ENCODE measurements around the gene IMMP2L.

IMMP2L gene

DNA sequence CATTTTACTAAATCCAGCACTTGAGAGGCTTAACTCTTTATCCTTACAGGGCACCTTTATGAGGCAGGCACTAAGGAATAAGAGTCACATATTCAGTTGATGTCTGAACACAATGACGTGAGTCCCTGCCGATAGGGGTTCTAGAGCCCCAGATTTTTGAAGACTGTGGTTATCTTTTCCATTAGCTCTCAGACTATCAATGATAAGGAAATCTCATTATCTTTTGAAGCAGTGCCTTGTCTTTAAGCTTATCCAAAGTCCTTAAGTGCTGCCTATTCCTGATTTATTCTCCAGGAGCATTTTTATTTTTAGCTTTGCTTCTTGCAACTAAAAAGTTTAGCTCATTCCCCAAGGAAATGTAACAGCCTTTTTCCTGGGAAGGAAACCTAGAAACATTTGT, 915.5 kb downstream of the IMMP2L start:
- H3K27me3 ChIP-seq (replicated peaks; ENCODE audit: control insufficient read depth, insufficient read depth, low read length), result no peaks in the 10 kb centered on the region
- H3K4me3 ChIP-seq (replicated peaks; ENCODE audit: low read depth, low read length), result no peak overlapping the region
- DNase-seq (ENCODE audit: extremely low read depth, insufficient read length), result no peak
- TF ChIP-seq, protein P1, sequence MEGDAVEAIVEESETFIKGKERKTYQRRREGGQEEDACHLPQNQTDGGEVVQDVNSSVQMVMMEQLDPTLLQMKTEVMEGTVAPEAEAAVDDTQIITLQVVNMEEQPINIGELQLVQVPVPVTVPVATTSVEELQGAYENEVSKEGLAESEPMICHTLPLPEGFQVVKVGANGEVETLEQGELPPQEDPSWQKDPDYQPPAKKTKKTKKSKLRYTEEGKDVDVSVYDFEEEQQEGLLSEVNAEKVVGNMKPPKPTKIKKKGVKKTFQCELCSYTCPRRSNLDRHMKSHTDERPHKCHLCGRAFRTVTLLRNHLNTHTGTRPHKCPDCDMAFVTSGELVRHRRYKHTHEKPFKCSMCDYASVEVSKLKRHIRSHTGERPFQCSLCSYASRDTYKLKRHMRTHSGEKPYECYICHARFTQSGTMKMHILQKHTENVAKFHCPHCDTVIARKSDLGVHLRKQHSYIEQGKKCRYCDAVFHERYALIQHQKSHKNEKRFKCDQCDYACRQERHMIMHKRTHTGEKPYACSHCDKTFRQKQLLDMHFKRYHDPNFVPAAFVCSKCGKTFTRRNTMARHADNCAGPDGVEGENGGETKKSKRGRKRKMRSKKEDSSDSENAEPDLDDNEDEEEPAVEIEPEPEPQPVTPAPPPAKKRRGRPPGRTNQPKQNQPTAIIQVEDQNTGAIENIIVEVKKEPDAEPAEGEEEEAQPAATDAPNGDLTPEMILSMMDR (IDR thresholded peaks at IDR 0.05; ENCODE audit: insufficient read depth, low read length, poor library complexity, severe bottlenecking), result no peak
- no peaks in the 10 kb centered on the region for H3K36me3 ChIP-seq (ENCODE audit: control insufficient read depth, insufficient read depth, low read length)

DNA sequence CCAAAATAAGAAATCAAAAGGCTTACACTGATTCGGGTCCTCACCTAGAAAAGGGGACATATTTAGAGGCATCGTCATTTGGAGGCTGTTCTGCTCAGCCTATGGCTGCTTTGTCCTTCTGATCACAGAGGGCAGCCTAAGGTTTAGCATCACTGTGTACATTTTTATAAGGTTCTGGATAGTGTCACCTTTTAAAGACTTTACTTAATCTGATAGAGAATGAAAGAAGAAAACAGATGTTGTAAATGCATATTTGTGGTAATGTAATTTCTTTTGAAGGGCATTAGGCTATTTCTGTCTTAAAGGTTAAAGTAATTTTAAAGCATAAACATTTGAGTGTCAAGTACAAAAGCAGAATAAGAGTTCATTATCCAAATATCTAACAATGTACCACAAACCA, 916.7 kb downstream of the IMMP2L start:
- TF ChIP-seq, protein P1 (IDR thresholded peaks at IDR 0.05; ENCODE audit: insufficient read depth, low read length, poor library complexity, severe bottlenecking), result no peak

DNA sequence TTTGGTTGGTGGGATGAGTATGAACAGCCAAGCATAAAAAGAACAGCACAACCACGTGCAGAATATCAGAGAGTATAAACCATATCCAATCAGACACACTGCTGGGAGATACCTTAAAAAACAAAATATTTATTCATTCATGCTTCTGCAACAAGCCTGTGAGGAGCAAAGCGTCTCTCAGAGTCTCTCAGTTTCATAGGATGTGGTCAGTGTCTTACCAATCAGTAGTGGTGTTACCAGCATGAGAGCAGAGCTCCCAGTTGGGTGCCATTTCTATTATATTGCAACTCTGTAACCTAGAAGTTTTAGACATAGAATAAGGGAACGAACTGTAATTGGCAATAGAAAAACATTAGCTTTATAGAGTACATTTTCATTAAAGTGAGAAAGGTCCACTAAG, 917.2 kb downstream of the IMMP2L start:
- Histone ChIP-seq H3K27me3 (replicated peaks; ENCODE audit: control insufficient read depth, insufficient read depth, low read length) (no peaks in the 10 kb centered on the region), H3K4me3 (replicated peaks; ENCODE audit: low read depth, low read length) (no peak overlapping the region), H3K36me3 (ENCODE audit: control insufficient read depth, insufficient read depth, low read length) (no peaks in the 10 kb centered on the region)
- TF ChIP-seq, protein P1 (IDR thresholded peaks at IDR 0.05; ENCODE audit: insufficient read depth, low read length, poor library complexity, severe bottlenecking), result no peak
- DNase-seq (ENCODE audit: extremely low read depth, insufficient read length), result no peak

More for the DNA sequence above, 916.7 kb downstream of the IMMP2L start:
- no peaks in the 10 kb centered on the region for H3K36me3 ChIP-seq (ENCODE audit: control insufficient read depth, insufficient read depth, low read length)
- no peak overlapping the region for H3K4me3 ChIP-seq (replicated peaks; ENCODE audit: low read depth, low read length)
- no peak for DNase-seq (ENCODE audit: extremely low read depth, insufficient read length)
- H3K27me3 ChIP-seq (replicated peaks; ENCODE audit: control insufficient read depth, insufficient read depth, low read length), result no peaks in the 10 kb centered on the region

DNA sequence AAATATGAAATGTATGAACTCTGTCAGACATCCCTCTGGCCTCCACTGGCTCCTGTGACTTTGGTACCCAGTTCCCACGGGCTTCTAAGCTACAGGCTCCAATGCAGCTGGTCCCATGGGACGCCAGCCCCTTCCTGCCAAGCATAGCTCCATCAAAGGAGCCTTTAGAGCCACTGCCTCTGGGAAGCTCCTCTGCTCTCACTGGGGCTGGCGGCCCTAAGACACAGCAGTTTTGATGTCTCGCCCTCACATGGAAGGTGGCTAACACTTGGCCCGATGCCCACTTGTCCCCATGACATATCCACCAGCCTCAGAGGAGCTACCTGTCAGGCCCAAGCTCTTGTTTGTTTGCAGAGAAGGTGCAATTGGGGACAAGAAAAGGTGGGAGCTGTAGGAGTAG, 925.0 kb downstream of the IMMP2L start:
- TF ChIP-seq, protein P1 (IDR thresholded peaks at IDR 0.05; ENCODE audit: insufficient read depth, low read length, poor library complexity, severe bottlenecking), result no peak
- no peaks in the 10 kb centered on the region for H3K27me3 ChIP-seq (replicated peaks; ENCODE audit: control insufficient read depth, insufficient read depth, low read length)
- no peak for DNase-seq (ENCODE audit: extremely low read depth, insufficient read length)
- no peaks in the 10 kb centered on the region for H3K36me3 ChIP-seq (ENCODE audit: control insufficient read depth, insufficient read depth, low read length)
- no peak overlapping the region for H3K4me3 ChIP-seq (replicated peaks; ENCODE audit: low read depth, low read length)

DNA sequence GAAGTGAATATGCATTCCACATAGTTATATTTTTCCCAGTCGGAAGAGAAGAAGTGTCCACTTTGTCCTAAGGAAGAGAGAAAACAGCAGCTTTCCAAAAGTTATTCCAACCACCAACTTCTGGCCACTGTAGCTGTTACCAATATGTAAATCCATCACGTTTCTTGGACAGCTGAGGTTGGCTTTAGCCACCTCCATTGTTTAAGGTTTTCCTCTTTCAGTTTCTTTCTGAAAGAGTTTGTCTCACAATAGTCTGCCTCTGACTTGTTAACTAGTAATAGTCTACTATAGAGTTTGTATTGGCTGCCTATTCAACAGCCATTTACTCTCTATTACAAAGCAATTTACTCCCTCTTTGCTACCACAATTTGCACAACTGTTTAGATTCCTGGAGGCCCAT, 929.0 kb downstream of the IMMP2L start:
- no peaks in the 10 kb centered on the region for H3K27me3 ChIP-seq (replicated peaks; ENCODE audit: control insufficient read depth, insufficient read depth, low read length)
- TF ChIP-seq, protein P1 (IDR thresholded peaks at IDR 0.05; ENCODE audit: insufficient read depth, low read length, poor library complexity, severe bottlenecking), result no peak
- DNase-seq (ENCODE audit: extremely low read depth, insufficient read length), result no peak
- no peak overlapping the region for H3K4me3 ChIP-seq (replicated peaks; ENCODE audit: low read depth, low read length)
- no peaks in the 10 kb centered on the region for H3K36me3 ChIP-seq (ENCODE audit: control insufficient read depth, insufficient read depth, low read length)

DNA sequence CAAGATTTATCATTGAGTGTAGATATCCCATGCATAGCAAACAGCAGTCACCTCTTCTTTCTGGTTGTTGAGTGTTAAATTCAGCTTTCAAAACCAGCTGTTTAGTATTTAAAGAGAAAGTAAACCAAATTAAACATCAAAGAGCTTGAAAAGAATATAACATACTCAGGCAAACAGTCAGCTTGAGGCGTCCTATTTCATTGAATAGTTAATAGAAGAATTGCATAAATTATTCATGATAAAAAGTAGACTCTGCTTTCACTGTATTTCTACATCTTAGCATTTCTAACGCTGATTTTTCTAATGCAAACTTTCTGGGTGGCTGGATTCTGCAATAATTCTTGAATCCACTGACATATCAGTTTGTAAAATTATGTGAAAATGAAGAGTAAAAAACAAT, 935.9 kb downstream of the IMMP2L start:
- no peak overlapping the region for H3K4me3 ChIP-seq (replicated peaks; ENCODE audit: low read depth, low read length)
- no peak for DNase-seq (ENCODE audit: extremely low read depth, insufficient read length)
- TF ChIP-seq, protein P1 (IDR thresholded peaks at IDR 0.05; ENCODE audit: insufficient read depth, low read length, poor library complexity, severe bottlenecking), result no peak

More for the DNA sequence above, 935.9 kb downstream of the IMMP2L start:
- no peaks in the 10 kb centered on the region for H3K27me3 ChIP-seq (replicated peaks; ENCODE audit: control insufficient read depth, insufficient read depth, low read length)
- H3K36me3 ChIP-seq (ENCODE audit: control insufficient read depth, insufficient read depth, low read length), result no peaks in the 10 kb centered on the region

Data from GM06990 (cell line).